KBM-7 (cell line): ENCODE measurements around the gene UPF1.
"Not testable (repeated sequence)": the region's sequence is repeated elsewhere in the genome, so short reads cannot be mapped to it uniquely, and the experiment has no call there.

Experiments
- DNase-seq: peaks from one replicate; pipeline ENCODE4 v3.0.0-alpha.2; 2015
- in situ Hi-C: fragments of 300-500 bp; cut with MboI; formaldehyde crosslinking; loops from 2 replicates; pipeline ENCODE4 v1.14.3; 2020; ENCODE audit warnings: low sequenced_read_pairs, low pct_unique_long_range_greater_than_20kb, mixed read lengths

Gene UPF1

GRCh38 chr19:18886972-18887371 lies 55.2 kb downstream of the UPF1 start:
- no peak for DNase-seq
- in situ Hi-C loops = no loop called here

DNA sequence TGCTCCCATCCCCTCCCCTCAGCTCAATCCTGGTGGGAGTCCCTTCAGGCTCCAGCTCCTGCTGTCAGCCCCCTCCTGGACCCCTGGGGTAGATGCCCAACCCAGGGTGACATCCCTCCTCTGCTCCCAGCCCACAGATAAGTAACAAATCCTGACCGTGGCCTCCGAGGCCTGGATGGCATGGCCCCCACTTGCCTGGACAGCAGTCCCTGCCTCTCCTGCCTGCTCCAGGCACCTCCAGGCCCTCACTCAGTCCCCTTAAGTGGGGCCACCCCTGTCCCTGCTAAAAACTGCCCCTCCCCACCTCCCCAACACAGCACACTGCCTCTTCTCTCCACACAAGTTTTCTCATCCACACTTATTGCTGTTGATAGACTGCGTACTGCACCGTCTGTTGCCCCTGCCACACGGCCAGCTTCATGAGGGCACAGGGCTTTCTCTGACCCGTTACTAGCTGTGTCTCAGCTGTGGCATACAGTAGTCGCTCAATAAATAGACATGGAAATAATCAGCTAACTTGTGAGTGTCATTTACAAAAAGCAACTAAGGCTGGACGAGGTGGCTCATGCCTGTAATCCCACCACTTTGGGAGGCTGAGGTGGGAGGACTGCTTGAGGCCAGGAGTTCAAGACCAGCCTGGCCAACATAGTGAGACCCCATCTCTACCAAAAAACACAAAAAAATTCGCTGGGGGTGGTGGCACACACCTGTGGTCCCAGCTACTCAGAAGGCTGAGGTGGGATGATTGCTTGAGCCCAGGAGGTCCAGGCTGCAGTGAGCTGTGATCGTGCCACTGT lies 58.4 kb downstream of the UPF1 start:
- in situ Hi-C loops = no loop called here
- DNase-seq = no peak

DNA sequence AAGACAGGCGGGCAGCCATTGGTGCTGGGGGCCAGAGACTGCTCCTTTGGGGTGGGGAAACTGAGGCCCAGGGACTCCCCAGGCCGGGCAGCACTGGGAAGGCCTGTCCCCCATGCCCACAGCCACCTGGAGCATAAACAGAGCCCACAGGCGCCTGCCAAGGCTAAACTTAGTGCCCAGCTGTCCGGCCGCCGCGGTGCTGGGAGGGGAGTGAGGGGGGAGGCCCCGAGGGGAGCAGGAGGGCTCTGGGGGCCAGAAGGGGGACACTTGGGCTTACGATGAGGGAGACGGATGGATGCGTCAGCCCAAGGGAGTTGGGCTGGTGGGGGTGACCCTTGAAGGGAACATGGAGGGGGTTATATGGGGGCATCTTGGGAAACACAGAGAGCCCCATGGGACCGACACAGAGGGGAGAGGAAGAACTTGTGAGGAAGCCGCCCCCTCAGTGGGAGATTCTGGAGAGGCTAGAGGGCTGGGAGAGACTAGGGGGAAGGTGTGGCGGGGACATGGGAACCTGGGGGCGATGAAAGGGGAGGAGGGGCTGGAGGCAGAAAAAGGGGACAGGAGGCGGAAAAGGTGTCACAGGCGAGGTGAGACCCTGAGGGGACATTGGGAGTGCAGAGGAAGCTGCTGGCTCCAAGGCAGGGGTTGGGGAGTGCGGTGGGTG lies 62.0 kb downstream of the UPF1 start:
- in situ Hi-C loops = no loop called here
- DNase-seq = no peak

GRCh38 chr19:18894254-18895037 lies 62.7 kb downstream of the UPF1 start:
- in situ Hi-C loops = no loop called here
- DNase-seq = no peak

GRCh38 chr19:18895038-18895823 lies 63.5 kb downstream of the UPF1 start:
- in situ Hi-C loops = no loop called here
- DNase-seq = peak; percentile 50

DNA sequence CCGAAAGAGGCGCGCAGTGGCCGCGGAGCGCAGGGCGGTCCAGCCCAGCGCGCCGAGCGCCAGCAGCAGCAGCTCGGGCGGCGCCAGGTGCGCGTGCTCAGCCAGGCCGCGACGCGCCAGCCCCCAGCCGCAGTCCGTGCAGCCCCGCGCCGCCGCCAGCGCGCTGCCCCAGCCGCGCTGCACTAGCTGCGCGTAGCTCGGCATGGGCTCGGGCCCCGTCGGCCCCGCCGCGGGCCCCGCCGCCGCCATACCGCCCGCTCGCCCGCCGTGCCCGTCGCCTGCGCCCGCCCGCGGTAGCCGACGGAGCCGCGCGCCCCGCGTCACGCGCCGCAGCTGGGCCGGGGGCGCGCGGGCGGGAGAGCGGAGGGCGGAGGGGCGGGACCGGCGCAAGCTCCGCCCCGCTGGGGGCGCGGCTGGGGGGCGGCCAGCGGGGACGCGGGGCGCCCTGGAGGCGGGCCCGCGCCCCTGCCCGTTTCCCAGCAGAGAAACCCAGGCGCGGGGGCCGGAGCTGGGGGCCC lies 64.1 kb downstream of the UPF1 start, which contains the start of gene CERS1:
Gene CERS1 (minus strand): TSS at position 335 of the 518 bp plus-strand sequence. CDS start 86 bp downstream, at position 249.
- in situ Hi-C loops = no loop called here
- no peak for DNase-seq

DNA sequence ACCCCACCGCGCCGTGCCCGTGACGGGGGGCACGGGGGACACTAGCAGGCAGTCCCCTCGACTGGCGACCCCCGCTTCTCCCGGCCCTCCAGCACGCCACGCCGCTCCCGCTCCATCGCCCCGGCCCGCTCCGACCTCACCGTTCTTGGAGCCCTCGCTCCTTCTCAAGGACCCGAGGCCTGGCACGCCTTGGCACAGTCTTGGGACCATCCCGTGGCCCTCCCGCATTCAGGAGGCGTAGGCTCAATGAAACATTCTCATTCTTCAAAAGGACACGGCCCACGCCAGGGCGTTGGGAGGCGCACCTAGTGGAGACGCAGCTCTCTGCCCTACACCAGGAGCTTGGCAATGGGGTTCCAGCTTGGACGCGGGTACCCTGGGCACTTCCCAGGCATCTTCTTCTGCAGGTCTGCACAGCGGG lies 64.7 kb downstream of the UPF1 start:
- in situ Hi-C loops = no loop called here
- no peak for DNase-seq

GRCh38 chr19:18897094-18898029 lies 65.6 kb downstream of the UPF1 start:
- DNase-seq = no peak
- in situ Hi-C loops = no loop called here

DNA sequence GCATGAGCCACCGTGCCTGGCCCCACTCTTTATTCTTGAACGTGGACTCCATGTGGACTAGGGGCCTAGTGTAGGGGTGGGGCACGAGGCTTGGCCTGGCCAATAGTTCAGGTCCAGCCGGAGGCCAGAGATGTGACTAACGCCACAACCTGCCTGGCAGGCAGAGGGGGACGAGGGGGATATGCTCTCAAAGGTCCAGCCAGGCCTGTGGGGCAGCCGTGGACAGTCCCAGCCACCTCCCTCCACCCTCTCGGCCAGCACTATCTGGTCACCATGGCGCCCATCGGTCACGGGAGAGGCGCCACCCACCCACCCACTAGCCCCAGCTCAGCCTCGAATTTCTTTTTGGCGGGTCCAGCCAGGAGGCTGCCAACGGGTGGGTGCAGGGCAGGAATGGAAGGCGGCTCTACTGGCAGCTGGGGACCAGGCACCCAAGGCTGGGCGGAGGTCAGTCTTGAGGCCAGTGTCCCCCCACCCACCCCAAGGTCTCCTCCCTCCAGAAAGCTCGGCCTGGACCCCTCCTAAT lies 66.4 kb downstream of the UPF1 start:
- no peak for DNase-seq
- in situ Hi-C loops = no loop called here

GRCh38 chr19:18898607-18899408 lies 67.0 kb downstream of the UPF1 start:
- no peak for DNase-seq
- in situ Hi-C loops = no loop called here

DNA sequence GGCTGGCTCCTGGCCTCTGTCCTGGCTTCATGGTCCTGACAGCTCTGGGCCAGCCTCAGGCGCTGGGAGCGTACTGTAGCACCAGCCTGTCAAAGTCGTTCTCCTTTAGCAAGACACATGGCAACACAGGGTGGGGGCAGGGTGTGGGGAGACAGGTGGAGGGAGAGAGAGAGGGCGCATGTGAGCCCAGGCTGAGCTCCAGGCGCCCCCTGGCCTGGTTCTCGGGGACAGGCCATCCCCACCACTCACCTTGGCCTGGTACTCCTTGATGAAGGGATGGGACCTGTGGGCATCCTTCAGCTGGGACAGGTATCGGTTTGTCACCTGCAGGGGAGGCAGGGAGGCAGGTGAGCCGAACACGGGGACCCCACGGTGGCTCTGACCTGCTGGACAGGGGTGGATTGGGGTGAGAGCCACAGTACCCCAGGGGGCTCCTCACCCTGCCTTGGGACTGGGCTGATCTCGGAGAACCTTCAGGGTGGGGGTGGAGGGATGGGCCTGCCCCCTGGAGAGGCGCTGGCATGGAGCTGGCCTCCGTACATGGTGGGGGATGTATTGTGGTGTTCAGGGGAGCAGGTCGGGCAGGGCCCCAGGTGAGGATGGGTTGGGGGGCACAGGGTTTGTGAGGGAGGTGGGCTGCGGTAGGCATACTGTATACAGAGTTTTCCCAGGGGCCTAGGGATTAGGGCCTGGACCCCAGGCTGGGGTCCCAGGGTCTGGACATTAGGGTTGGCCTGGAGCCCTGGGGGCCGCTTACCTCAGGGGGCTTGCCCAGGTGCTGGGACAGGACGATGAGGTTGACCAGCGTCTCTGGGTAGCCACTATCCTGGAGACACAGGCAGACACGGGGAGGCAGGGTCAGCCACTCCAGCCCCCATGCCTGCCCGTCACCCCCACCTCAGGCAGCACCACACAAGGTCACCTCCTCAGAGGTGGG lies 68.1 kb downstream of the UPF1 start:
- in situ Hi-C loops = no loop called here
- no peak for DNase-seq

DNA sequence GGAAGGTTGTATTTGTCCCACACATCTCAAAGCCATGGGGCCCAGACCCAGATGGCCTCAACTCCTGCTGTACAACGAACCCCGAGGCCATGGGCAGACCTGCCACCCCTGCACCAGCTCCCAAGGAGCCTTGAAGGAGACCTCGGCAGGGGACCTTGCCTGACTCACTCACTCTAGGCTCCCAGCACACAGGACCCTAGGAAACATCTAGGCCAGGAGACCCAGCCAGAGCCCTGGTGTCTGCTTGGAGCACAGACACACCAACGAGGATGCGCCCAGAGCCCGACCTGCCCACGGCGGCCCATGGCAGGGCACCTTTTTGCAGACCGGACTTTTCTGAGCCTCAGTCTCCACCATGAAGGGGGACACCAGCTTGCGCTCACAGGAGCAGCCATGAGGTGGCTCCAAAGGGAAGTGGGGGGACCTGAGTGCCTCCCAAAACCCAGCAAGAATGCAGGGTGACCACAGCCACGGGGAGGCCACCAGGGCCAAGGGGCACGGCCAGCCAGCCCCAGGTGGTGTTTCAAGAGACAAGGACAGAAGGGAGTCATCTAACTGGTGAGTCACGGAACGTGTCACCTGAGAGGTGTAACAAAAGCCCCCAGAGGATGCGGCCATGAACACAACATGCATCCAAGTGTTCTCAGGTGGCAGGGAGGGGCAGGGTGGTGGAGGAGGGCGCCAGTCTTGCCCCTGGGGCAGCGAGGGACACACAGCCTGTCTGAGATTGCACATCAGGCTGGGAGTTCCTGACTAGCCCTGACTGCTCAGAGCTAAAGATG lies 69.1 kb downstream of the UPF1 start:
- in situ Hi-C loops = no loop called here
- DNase-seq = no peak

DNA sequence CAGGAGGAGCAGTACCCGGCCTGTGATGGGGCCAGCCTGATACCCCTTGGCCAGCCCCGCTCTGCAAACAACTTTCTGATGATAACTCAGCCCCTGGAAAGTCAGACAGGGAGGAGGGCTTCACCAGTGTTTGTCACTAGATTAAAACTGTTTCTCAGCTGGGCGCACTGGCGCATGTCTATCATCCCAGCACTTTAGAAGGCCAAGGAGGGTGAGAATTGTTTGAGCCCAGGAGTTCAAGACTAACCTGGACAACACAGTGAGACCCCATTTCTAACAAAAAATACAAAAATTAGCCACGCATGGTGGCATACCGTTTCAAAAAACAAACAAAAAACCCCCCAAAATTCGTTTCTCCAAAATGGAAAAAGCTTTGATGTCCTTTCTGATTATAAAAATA lies 69.7 kb downstream of the UPF1 start:
- DNase-seq = no peak
- in situ Hi-C loops = no loop called here

DNA sequence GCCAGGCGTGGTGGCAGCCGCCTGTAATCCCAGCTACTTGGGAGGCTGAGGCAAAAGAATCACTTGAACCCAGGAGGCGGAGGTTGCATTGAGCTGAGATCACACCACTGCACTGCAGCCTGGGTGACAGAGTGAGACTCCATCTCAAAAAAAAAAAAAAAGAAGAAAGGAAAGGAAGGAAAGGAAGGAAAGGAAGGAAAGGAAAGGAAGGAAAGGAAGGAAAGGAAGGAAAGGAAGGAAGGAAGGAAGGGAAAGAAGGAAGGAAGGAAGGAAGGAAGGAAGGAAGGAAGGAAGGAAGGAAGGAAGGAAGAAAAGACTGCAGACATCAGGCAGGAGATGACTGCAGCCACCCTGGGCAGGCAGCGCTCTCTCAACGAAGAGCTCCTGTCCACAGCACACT lies 70.8 kb downstream of the UPF1 start:
- in situ Hi-C loops, DNase-seq: not testable (repeated sequence)
